H1 (cell line): Measurements from ENCODE around the gene SPECC1. TPM values are rescaled to one million over a fixed set of nuclear protein-coding genes. Genes with fewer than 3 reads are reported as not detected.
A peak's percentile ranks its signal among the peaks of the same experiment; 100 is the strongest.

Experiments used
- CTCF ChIA-PET: fragments of 300-600 bp; sonication (Branson Sonifier 250); formaldehyde crosslinking; loops from one replicate; lab custom pipeline; 2021; ENCODE audit not compliant: partially characterized antibody; lab: Charles Lee
- POLR2A ChIA-PET: fragments of 300-600 bp; sonication (Branson Sonifier 250); formaldehyde crosslinking; loops from one replicate; lab custom pipeline; 2021; ENCODE audit warnings: inconsistent platforms; ENCODE audit not compliant: partially characterized antibody; lab: Charles Lee
- DNase-seq, 2 experiments: peaks; one replicate each; pipeline versions ENCODE4 v3.0.0 to v3.0.0-alpha.2; 2010 to 2022; ENCODE audit warnings: low spot score in 2 of 2, low read depth in 1 of 2, mixed read lengths in 1 of 2
- FAIRE-seq: peaks from 2 replicates; lab custom pipeline; 2011; peaks lifted over from hg19 to GRCh38; lab: Jason Lieb, UNC
- H2AFZ ChIP-seq: 2 replicates; pipeline ENCODE4 v1.8.1; 2012; ENCODE audit warnings: low read length, inconsistent platforms
- H2AK5ac ChIP-seq: 2 replicates; pipeline ENCODE4 v1.6.1; 2013; ENCODE audit warnings: low read depth, low read length
- H2BK120ac ChIP-seq: replicated peaks from 2 replicates; pipeline ENCODE3; 2013; ENCODE audit warnings: low read depth, low read length, inconsistent platforms
- H2BK12ac ChIP-seq: 2 replicates; pipeline ENCODE4 v1.6.1; 2013; ENCODE audit warnings: low read depth, low read length
- H2BK15ac ChIP-seq: 2 replicates; pipeline ENCODE4 v1.6.1; 2013; ENCODE audit warnings: low read length
- H2BK20ac ChIP-seq: 2 replicates; pipeline ENCODE4 v1.6.1; 2013; ENCODE audit warnings: low read length
- H2BK5ac ChIP-seq: 2 replicates; pipeline ENCODE4 v1.6.1; 2013; ENCODE audit warnings: low read depth, low read length
- H3K14ac ChIP-seq: 2 replicates; pipeline ENCODE4 v1.6.1; 2013; ENCODE audit warnings: inconsistent platforms; ENCODE audit not compliant: insufficient read length
- H3K18ac ChIP-seq: 2 replicates; pipeline ENCODE4 v1.6.1; 2013; ENCODE audit warnings: low read length; ENCODE audit errors: extremely low read depth
- H3K23ac ChIP-seq: 2 replicates; pipeline ENCODE4 v1.6.1; 2013; ENCODE audit warnings: inconsistent platforms; ENCODE audit not compliant: insufficient read length
- H3K23me2 ChIP-seq: 2 replicates; pipeline ENCODE4 v1.6.1; 2013; ENCODE audit warnings: low read depth, low read length
- H3K27ac ChIP-seq: 2 replicates; pipeline ENCODE4 v1.6.1; 2011; ENCODE audit warnings: low read depth, low read length, inconsistent platforms
- H3K27me3 ChIP-seq, 4 experiments: replicated peaks in 1 of 4; 1 replicate in 1 of 4; 2 replicates in 3 of 4; pipeline versions ENCODE4 v1.6.1 to v1.8.1; 2011 to 2013; ENCODE audit warnings: low read length in 3 of 4, mild to moderate bottlenecking in 3 of 4, inconsistent platforms in 2 of 4, mixed read lengths in 2 of 4, moderate library complexity in 1 of 4; ENCODE audit not compliant: control insufficient read depth in 3 of 4, insufficient read depth in 3 of 4; ENCODE audit errors: extremely low read depth in 1 of 4
- H3K36me3 ChIP-seq, 4 experiments: 2 replicates each; pipeline versions ENCODE4 v1.6.1 to v1.8.1; 2011 to 2013; ENCODE audit warnings: mild to moderate bottlenecking in 4 of 4, low read length in 3 of 4, moderate library complexity in 2 of 4, control low read depth in 1 of 4, inconsistent platforms in 1 of 4; ENCODE audit not compliant: insufficient read depth in 4 of 4, control insufficient read depth in 2 of 4
- H3K4ac ChIP-seq: replicated peaks from 2 replicates; pipeline ENCODE3; 2013; ENCODE audit warnings: low read length, low read depth, mixed read lengths, inconsistent platforms; ENCODE audit not compliant: insufficient read length
- H3K4me1 ChIP-seq, 4 experiments: replicated peaks in 1 of 4; 1 replicate in 1 of 4; 2 replicates in 3 of 4; pipeline versions ENCODE4 v1.6.1 to v1.8.1; 2011 to 2013; ENCODE audit warnings: low read length in 3 of 4, inconsistent platforms in 2 of 4, mixed read lengths in 1 of 4; ENCODE audit not compliant: insufficient read depth in 4 of 4, control insufficient read depth in 3 of 4
- H3K4me2 ChIP-seq, 2 experiments: 2 replicates each; pipeline versions ENCODE4 v1.6.1 to v1.8.1; 2011 to 2013; ENCODE audit warnings: low read depth in 2 of 2, low read length in 2 of 2, control low read depth in 1 of 2, inconsistent platforms in 1 of 2, mild to moderate bottlenecking in 1 of 2; ENCODE audit not compliant: insufficient read depth in 1 of 2
- H3K4me3 ChIP-seq, 4 experiments: fragments of 200-600, 300-600 bp in 1 of 4; sonication (generic), shearing (Covaris generic), sonication (Bioruptor Twin) in 1 of 4; 2 replicates each; pipeline versions ENCODE4 v1.5.1 to v1.8.1; 2011 to 2016; ENCODE audit warnings: low read length in 4 of 4, low read depth in 3 of 4, control low read depth in 2 of 4, inconsistent platforms in 2 of 4, mild to moderate bottlenecking in 2 of 4, mixed read lengths in 1 of 4, moderate library complexity in 1 of 4; ENCODE audit not compliant: insufficient read depth in 2 of 4; ENCODE audit errors: extremely low read depth in 1 of 4
- H3K56ac ChIP-seq: replicated peaks from 2 replicates; pipeline ENCODE3; 2013; ENCODE audit warnings: low read depth, mild to moderate bottlenecking, mixed read lengths, low read length, inconsistent platforms; ENCODE audit not compliant: insufficient read length
- H3K79me1 ChIP-seq: 2 replicates; pipeline ENCODE4 v1.6.1; 2013; ENCODE audit warnings: low read depth, low read length, control low read depth
- H3K79me2 ChIP-seq, 2 experiments: 2 replicates each; pipeline versions ENCODE4 v1.6.1 to v1.8.1; 2012 to 2013; ENCODE audit warnings: low read length in 2 of 2, mild to moderate bottlenecking in 2 of 2, inconsistent platforms in 1 of 2; ENCODE audit not compliant: insufficient read depth in 2 of 2, control insufficient read depth in 1 of 2
- H3K9ac ChIP-seq, 4 experiments: replicated peaks in 1 of 4; 1 replicate in 1 of 4; 2 replicates in 3 of 4; pipeline versions ENCODE4 v1.6.1 to v1.8.1; 2011 to 2013; ENCODE audit warnings: low read depth in 3 of 4, low read length in 3 of 4, control low read depth in 2 of 4, mild to moderate bottlenecking in 2 of 4, moderate library complexity in 2 of 4, inconsistent platforms in 1 of 4; ENCODE audit errors: extremely low read depth in 1 of 4
- H3K9me3 ChIP-seq, 2 experiments: 2 replicates each; pipeline versions ENCODE4 v1.6.1 to v1.8.1; 2012 to 2013; ENCODE audit warnings: mild to moderate bottlenecking in 2 of 2, moderate library complexity in 2 of 2, control low read depth in 1 of 2, inconsistent platforms in 1 of 2, low read depth in 1 of 2, low read length in 1 of 2, mixed read lengths in 1 of 2; ENCODE audit not compliant: insufficient read depth in 2 of 2
- H4K20me1 ChIP-seq, 2 experiments: replicated peaks in 1 of 2; 2 replicates each; pipeline versions ENCODE3 to v1.8.1; 2011 to 2013; ENCODE audit warnings: inconsistent platforms in 2 of 2, low read length in 2 of 2, mild to moderate bottlenecking in 1 of 2; ENCODE audit not compliant: insufficient read depth in 2 of 2, control insufficient read depth in 1 of 2
- H4K5ac ChIP-seq: 2 replicates; pipeline ENCODE4 v1.6.1; 2013; ENCODE audit warnings: low read length, low read depth, mixed read lengths, inconsistent platforms; ENCODE audit not compliant: insufficient read length
- H4K8ac ChIP-seq: 2 replicates; pipeline ENCODE4 v1.8.0; 2013; ENCODE audit warnings: mild to moderate bottlenecking, moderate library complexity, low read length, inconsistent platforms; ENCODE audit not compliant: insufficient read depth; ENCODE audit errors: extremely low read depth
- H4K91ac ChIP-seq: replicated peaks from 2 replicates; pipeline ENCODE3; 2013; ENCODE audit warnings: low read length, mixed read lengths, inconsistent platforms; ENCODE audit not compliant: insufficient read length
- EZH2 ChIP-seq: fragments of 200-600 bp; sonication (generic); IDR thresholded peaks from 2 replicates; pipeline ENCODE4 v1.7.1; 2012; ENCODE audit warnings: low read depth, mild to moderate bottlenecking, moderate library complexity, low read length, inconsistent platforms; ENCODE audit not compliant: severe bottlenecking
- JUN ChIP-seq: IDR thresholded peaks from 2 replicates; pipeline ENCODE4 v1.6.1; 2011; ENCODE audit warnings: low read depth, mild to moderate bottlenecking, improper control_type of control experiment, low read length
- MAFK ChIP-seq: IDR thresholded peaks from 2 replicates; pipeline ENCODE4 v1.6.1; 2012; ENCODE audit warnings: low read depth, mild to moderate bottlenecking, improper control_type of control experiment, low read length
- POU5F1 ChIP-seq: IDR thresholded peaks from 2 replicates; pipeline ENCODE4 v1.6.1; 2011; ENCODE audit warnings: low read depth, mild to moderate bottlenecking, low read length, moderate library complexity
- RNF2 ChIP-seq: fragments of 200-900, 300-1000 bp; sonication (generic); IDR thresholded peaks from 2 replicates; pipeline ENCODE4 v1.7.1; 2016; ENCODE audit warnings: borderline replicate concordance, low read depth, mild to moderate bottlenecking, antibody characterized with exemption, low read length; ENCODE audit not compliant: poor library complexity, severe bottlenecking; ENCODE audit errors: missing control alignments
- SIRT6 ChIP-seq: IDR thresholded peaks from one replicate; pipeline ENCODE4 v1.7.1; 2012; ENCODE audit warnings: low read length, inconsistent platforms
- SIX5 ChIP-seq: IDR thresholded peaks from 2 replicates; pipeline ENCODE4 v1.6.1; 2011; ENCODE audit warnings: mild to moderate bottlenecking, low read depth, low read length
- TCF12 ChIP-seq: IDR thresholded peaks from 2 replicates; pipeline ENCODE4 v1.6.1; 2011; ENCODE audit warnings: low read depth, mild to moderate bottlenecking, low read length
- ZNF274 ChIP-seq: IDR thresholded peaks from 2 replicates; pipeline ENCODE4 v1.7.0; 2012; ENCODE audit warnings: low read length, borderline replicate concordance; ENCODE audit errors: extremely low read depth
- WGBS, 2 experiments: shearing (Covaris generic) in 1 of 2; methylation state at CpG; one replicate each; pipeline versions ENCODE4 v1.1.6 to v1.1.7; 2013 to 2015; ENCODE audit warnings: low lambda C conversion rate in 2 of 2, mixed read lengths in 2 of 2, inconsistent platforms in 1 of 2, low coverage in 1 of 2, missing lambda C conversion rate in 1 of 2; ENCODE audit not compliant: insufficient replicate concordance in 2 of 2, insufficient coverage in 1 of 2, insufficient read length in 1 of 2; ENCODE audit errors: extremely low coverage in 1 of 2, missing lambda C conversion rate in 1 of 2; 5-methylcytosine and 5-hydroxymethylcytosine counted together
- polyA plus RNA-seq, 7 experiments: library from polyadenylated mRNA; depleted of rRNA in 3 of 7; stranded (reverse) in 5 of 7; unstranded in 2 of 7; fragments of >200 nt in 5 of 7; fragments of 200-250 nt in 2 of 7; gene quantifications; 1 replicate in 5 of 7; 2 replicates in 1 of 7; 4 replicates in 1 of 7; pipeline versions ENCODE4 v1.2.1 to v1.2.3, GENCODE V29; 2011 to 2013; ENCODE audit warnings: missing spikeins in 2 of 7, mixed read lengths in 2 of 7
- total RNA-seq: library from RNA; stranded (reverse); fragmentation: NEBNext Ultra II Directional; extraction: Animal tissue kit (Norgen Biotek cat#: 25700); gene quantifications from 2 replicates; pipeline ENCODE4 v1.2.1, GENCODE V29; 2021
- TF ChIP-seq, protein P1 (sequence below): IDR thresholded peaks from 2 replicates; pipeline ENCODE4 v1.6.1; 2012; ENCODE audit warnings: inconsistent platforms

The SPECC1 gene
- total and polyA plus RNA-seq, 2 of the 8 experiments (the other 6 are each of a cell fraction or from before 2014, with no cell fraction given), result 35.8 to 87.9 TPM

DNA sequence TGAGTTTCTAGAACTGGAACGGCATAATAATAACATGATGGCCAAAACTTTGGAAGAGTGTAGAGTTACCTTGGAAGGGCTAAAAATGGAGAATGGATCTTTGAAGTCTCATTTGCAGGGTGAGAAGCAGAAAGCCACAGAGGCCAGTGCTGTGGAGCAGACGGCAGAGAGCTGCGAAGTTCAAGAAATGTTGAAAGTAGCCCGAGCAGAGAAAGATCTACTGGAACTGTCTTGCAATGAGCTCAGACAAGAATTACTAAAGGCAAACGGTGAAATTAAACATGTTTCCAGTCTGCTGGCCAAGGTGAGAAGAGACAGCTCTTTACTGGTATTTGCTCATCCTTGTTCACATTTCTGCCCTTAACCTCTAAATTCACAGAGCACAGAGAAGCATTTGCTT, 196.4 kb downstream of the SPECC1 start:
- no peak overlapping the region for H2BK20ac ChIP-seq
- no peak overlapping the region for H3K4ac ChIP-seq
- no peak overlapping the region for H2BK120ac ChIP-seq
- no peak overlapping the region for H4K8ac ChIP-seq
- peaks cover 6% of the 10 kb centered on the region; the same call in 1 of the 2 replicates for H3K79me1 ChIP-seq
- H3K9ac ChIP-seq, result no peak overlapping the region
- H3K23ac ChIP-seq, result no peak overlapping the region
- peaks cover 0 to 1% of the 10 kb centered on the region in 2 experiments for H4K20me1 ChIP-seq
- POLR2A ChIA-PET, result interaction anchor here (2.5 kb wide), 1 partner anchor 11 kb away, joined by 8 read pairs; no protein-coding TSS in a partner anchor
- FAIRE-seq, result no peak
- H4K91ac ChIP-seq, result no peak overlapping the region
- 0 out of 2 replicates have a peak overlapping the region, but pooled peaks have one; percentile 35 for H2BK12ac ChIP-seq
- H3K36me3 ChIP-seq, result peaks cover 0 to 10% (median 2%) of the 10 kb centered on the region in 4 experiments; a peak in 3 of 8 replicates
- DNase-seq, result no peak
- H3K4me3 ChIP-seq, result no peak overlapping the region
- no peaks in the 10 kb centered on the region; a peak in 1 of 4 replicates for H3K9me3 ChIP-seq
- no peak overlapping the region for H2AFZ ChIP-seq
- H3K56ac ChIP-seq, result no peak overlapping the region
- H2AK5ac ChIP-seq, result no peak overlapping the region
- no peaks in the 10 kb centered on the region for H3K27me3 ChIP-seq
- no peak overlapping the region for H3K4me2 ChIP-seq
- H3K27ac ChIP-seq, result no peak overlapping the region
- H3K14ac ChIP-seq, result no peak overlapping the region
- H3K4me1 ChIP-seq, result peaks cover 4 to 26% (median 11%) of the 10 kb centered on the region in 4 experiments
- TF ChIP-seq MAFK, result no peak
- no peak for TF ChIP-seq SIX5
- TF ChIP-seq SIRT6, result no peak
- TF ChIP-seq, protein P1, sequence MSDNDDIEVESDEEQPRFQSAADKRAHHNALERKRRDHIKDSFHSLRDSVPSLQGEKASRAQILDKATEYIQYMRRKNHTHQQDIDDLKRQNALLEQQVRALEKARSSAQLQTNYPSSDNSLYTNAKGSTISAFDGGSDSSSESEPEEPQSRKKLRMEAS, result no peak
- no peak for TF ChIP-seq EZH2
- no peak for TF ChIP-seq RNF2
- TF ChIP-seq POU5F1, result no peak
- no peak for TF ChIP-seq ZNF274
- TF ChIP-seq TCF12, result no peak
- no peak for TF ChIP-seq JUN
- 74% methylated on average over 5 of the region's 5 CpGs; no CpG with 5 or more reads in 1 of the 2 experiments for WGBS, 2 experiments
- peaks cover 0 to 73% of the 10 kb centered on the region in 2 experiments; a peak in 2 of 4 replicates for H3K79me2 ChIP-seq
- no peaks in the 10 kb centered on the region for H3K23me2 ChIP-seq
- no peak overlapping the region for H2BK5ac ChIP-seq
- H4K5ac ChIP-seq, result no peak overlapping the region
- H2BK15ac ChIP-seq, result no peak overlapping the region
- CTCF ChIA-PET, result interaction anchor here (1.0 to 2.5 kb wide), 4 partner anchors 10 to 83 kb away, joined by 3 to 11 read pairs (median 6); no protein-coding TSS in a partner anchor
- H3K18ac ChIP-seq, result no peak overlapping the region
